Activated CD4-positive, alpha-beta memory T cell treated with anti-CD3 and anti-CD28 coated beads for 36 hours (primary cell): Measurements from ENCODE around the gene TM9SF3. TPM values are rescaled to one million over a fixed set of nuclear protein-coding genes. Genes with fewer than 3 reads are reported as not detected.

ENCODE experiments used
- CTCF ChIA-PET: fragments of 350-600 bp; sonication (Branson Sonifier 250); formaldehyde crosslinking; loops from one replicate; lab custom pipeline; 2021; ENCODE audit warnings: antibody characterized with exemption, inconsistent platforms; lab: Charles Lee
- POLR2A ChIA-PET: fragments of 350-600 bp; sonication (Branson Sonifier 250); formaldehyde crosslinking; loops from one replicate; lab custom pipeline; 2021; ENCODE audit warnings: antibody characterized with exemption; lab: Charles Lee
- DNase-seq: peaks from one replicate; pipeline ENCODE4 v3.0.0-alpha.2; 2020
- H3K27ac Mint-ChIP-seq: one replicate; pipeline ENCODE4 v1.8.0; 2021; ENCODE audit warnings: mixed read lengths
- H3K27me3 Mint-ChIP-seq: one replicate; pipeline ENCODE4 v1.8.0; 2021; ENCODE audit warnings: mixed read lengths
- H3K36me3 Mint-ChIP-seq: one replicate; pipeline ENCODE4 v1.8.0; 2021; ENCODE audit warnings: mixed read lengths
- H3K4me1 Mint-ChIP-seq: one replicate; pipeline ENCODE4 v1.8.0; 2021; ENCODE audit warnings: low read depth, mixed read lengths
- H3K4me3 Mint-ChIP-seq: one replicate; pipeline ENCODE4 v1.8.0; 2021; ENCODE audit warnings: mild to moderate bottlenecking, mixed read lengths
- H3K9me3 Mint-ChIP-seq: one replicate; pipeline ENCODE4 v1.8.0; 2021; ENCODE audit warnings: mixed read lengths
- intact Hi-C: fragments of 100-400 bp; cut with micrococcal nuclease; formaldehyde crosslinking; loops from one replicate; pipeline ENCODE4 v1.15.1; 2023
- total RNA-seq, 2 experiments: library from RNA; stranded (reverse); gene quantifications; one replicate each; pipeline ENCODE4 v1.2.3, GENCODE V29; 2021

Gene TM9SF3
- total RNA-seq, 2 experiments from 2014 or later, result 75.6 to 79.7 TPM

DNA sequence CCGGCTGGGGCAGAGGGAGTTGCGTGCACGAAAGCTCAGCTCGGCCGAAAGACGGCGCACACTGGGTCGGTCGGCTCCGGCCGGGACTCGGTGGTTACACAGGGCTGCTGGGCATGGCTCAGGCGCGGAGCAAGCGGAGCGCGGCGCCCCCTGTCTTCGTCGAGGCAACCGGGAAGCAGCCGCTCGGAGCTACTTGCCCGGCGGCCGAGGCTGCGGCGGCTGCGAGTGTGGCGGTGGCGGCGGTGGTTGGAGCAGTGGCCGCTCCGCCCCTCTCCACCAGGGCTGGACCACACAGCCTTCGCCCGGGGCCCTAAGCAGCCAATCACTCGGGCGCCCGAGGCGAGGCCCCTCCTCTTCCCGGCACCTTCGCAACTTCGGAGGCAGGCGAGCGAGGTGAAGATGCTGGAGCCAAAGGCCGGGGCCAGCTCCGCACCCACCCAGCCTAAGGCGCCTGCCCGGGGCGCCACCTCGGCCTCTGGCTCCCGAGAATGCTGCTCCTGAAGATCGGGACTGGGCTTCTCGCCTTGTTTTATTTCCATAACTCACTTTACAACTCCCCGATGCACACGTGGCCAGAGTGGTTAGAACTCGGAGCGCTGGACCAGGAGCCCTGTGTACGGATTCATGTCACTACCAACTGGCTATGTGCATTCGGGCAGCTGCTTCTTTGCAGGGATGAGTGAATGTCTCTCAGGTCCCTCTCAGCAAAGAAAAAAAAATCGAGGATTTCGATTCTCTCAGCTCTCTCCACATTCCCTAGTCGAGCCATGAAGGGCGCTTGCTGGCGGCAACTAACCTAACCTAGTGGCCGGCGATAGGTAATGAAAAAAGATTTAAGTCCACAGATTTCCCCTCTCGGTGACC lies 72.9 kb downstream of the TM9SF3 start, which contains the start of gene TLL2:
TSS of gene TLL2 (minus strand) at position 229 of the 864 bp plus-strand sequence. CDS start 241 bp downstream, outside the sequence.
- Mint-ChIP-seq H3K4me1 (peaks cover 20% of the 10 kb centered on the region), H3K27me3 (peaks cover 25% of the 10 kb centered on the region), H3K9me3 (no peaks in the 10 kb centered on the region), H3K4me3 (peak within 1 kb of the TSS; percentile 57), H3K27ac (no peak within 1 kb of the TSS), H3K36me3 (no peaks in the 10 kb centered on the region)
- ChIA-PET CTCF (interaction anchor here (0.6 to 2.6 kb wide), 19 partner anchors 9 to 417 kb away, joined by 3 to 18 read pairs (median 4); no protein-coding TSS in a partner anchor), POLR2A (no interaction called here)
- peak; percentile 77 for DNase-seq
- intact Hi-C loops, result loop anchor here (2.0 to 5.0 kb wide), 2 partner anchors 75 to 208 kb away; partner anchors contain the start of gene PIK3AP1

DNA sequence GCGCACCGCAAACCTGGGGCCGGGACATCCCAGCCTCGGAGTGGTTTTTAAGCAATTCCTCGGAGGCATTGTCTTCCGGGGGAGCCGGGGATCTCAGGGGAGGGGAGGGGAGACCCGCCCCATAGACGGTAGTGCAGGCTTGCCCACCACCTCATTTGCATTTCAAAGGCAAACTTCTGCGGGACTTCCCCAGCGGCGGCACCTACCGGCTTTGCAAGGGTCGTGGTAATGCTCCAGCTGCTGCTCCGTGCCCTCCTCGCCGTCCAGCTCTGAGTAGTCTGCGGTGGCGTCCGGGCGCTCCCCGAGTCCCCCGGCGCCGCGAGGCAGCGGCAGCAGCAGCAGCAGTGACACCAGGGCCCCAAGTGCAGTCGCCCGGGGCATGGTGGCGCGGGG lies 73.5 kb downstream of the TM9SF3 start:
- Mint-ChIP-seq H3K27ac (no peak overlapping the region), H3K36me3 (no peaks in the 10 kb centered on the region), H3K4me3 (peak overlapping the region; percentile 55), H3K4me1 (peaks cover 20% of the 10 kb centered on the region), H3K27me3 (peaks cover 25% of the 10 kb centered on the region), H3K9me3 (no peaks in the 10 kb centered on the region)
- intact Hi-C loops, result loop anchor here (5.0 kb wide), 1 partner anchor 209 kb away; the partner anchor contains the start of gene PIK3AP1
- peak; percentile 56 for DNase-seq
- ChIA-PET POLR2A (interaction anchor here (0.5 kb wide), 1 partner anchor 53 kb away, joined by 5 read pairs; no protein-coding TSS in a partner anchor), CTCF (interaction anchor here (0.9 to 2.6 kb wide), 12 partner anchors 9 to 143 kb away, joined by 3 to 18 read pairs (median 4); no protein-coding TSS in a partner anchor)

DNA sequence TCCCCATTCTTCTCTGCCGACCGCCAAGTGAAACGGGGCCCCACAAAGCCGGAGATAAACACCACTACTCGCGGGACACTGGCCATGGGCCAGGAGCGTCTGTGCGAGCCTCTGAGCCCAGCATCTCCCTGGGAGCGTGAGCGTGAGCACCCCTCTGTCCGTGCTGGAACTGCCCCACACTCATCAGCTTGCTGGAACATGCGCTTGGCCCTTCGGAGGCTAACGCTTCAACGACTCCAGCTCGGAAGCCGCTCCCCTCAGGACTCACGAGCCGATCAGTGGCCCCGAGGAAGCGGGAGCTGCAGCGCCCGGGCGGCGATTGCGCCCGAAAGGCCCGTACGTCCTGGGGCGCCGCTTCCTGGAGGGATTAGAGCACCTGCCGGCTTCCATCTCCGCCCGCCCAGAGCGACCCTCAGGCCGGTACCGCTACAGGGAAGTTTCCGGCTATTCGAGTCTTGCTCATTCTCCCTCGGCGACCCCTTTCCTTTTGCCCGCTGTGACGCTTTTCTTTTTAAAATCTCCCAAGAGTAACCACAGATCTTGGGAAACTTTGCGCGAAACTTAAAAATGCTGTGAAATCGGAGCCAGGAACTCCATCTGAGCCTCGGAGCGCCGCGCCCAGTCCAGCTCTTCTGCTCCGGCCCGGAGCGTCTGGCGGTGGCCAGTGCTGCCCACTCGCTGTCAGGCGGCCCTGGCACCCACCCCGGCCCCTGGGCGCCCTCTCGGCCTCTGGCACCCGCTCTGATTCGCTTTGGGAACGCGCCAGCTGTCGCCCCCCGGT lies 74.1 kb downstream of the TM9SF3 start:
- Mint-ChIP-seq H3K4me3 (peak overlapping the region; percentile 57), H3K27ac (no peak overlapping the region), H3K27me3 (peaks cover 25% of the 10 kb centered on the region), H3K4me1 (peaks cover 20% of the 10 kb centered on the region), H3K9me3 (no peaks in the 10 kb centered on the region), H3K36me3 (no peaks in the 10 kb centered on the region)
- ChIA-PET POLR2A (interaction anchor here (0.5 kb wide), 1 partner anchor 54 kb away, joined by 5 read pairs; no protein-coding TSS in a partner anchor), CTCF (interaction anchor here (0.9 to 2.6 kb wide), 8 partner anchors 10 to 139 kb away, joined by 3 to 18 read pairs (median 6); no protein-coding TSS in a partner anchor)
- DNase-seq, result no peak
- intact Hi-C loops, result loop anchor here (5.0 kb wide), 1 partner anchor 210 kb away; the partner anchor contains the start of gene PIK3AP1

DNA sequence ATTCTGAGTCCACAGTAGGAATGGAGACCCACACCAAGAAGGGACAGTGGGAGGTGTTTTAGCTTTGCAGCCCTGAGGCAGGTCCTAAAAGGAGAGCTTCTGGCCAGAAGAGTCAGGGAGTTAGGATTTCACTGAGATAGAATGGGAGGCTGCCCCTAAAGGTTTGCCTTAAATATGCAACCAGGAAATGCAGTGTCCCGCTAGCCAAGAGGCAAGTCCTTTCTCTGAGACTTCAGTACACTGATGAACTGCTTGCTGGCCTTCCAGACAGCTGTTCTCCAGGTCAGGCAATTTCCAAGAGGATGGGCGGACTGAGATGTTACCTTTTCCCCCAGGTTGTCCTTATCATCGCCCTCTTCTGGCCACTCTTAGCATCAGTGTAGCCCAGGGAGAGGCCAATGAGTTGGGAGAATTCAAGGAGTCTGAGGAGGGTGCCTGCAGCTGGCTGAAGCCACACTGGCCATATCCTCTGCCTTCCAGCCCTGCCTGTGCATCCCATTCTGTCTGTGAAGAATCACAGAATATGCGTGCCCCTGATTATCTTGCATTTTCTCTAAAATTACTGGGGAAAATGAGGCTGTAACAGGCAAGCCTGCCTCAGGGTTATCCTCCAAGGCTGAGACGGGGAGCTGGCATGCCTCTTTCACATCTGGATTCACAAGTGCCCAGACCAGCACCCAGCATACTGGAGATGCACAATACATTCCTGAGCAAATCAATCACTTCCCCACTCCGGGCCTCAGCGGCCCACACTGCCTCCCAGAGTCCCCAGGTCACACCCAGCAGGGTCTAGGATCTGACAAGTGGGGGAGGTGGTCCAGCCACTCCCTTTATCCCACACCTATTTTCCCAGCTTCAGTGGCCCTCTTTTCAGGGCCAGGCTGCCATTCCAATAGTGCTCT lies 75.5 kb downstream of the TM9SF3 start:
- Mint-ChIP-seq H3K27me3 (peaks cover 25% of the 10 kb centered on the region), H3K9me3 (no peaks in the 10 kb centered on the region), H3K4me1 (peaks cover 20% of the 10 kb centered on the region), H3K36me3 (no peaks in the 10 kb centered on the region), H3K27ac (no peak overlapping the region), H3K4me3 (no peak overlapping the region)
- intact Hi-C loops, result loop anchor here (1.0 to 5.0 kb wide), 3 partner anchors 115 to 211 kb away; partner anchors contain the start of gene PIK3AP1
- CTCF ChIA-PET, result interaction anchor here (1.0 to 3.0 kb wide), 10 partner anchors 13 to 699 kb away, joined by 3 to 21 read pairs (median 6); no protein-coding TSS in a partner anchor
- POLR2A ChIA-PET, result no interaction called here
- peak; percentile 40 for DNase-seq

DNA sequence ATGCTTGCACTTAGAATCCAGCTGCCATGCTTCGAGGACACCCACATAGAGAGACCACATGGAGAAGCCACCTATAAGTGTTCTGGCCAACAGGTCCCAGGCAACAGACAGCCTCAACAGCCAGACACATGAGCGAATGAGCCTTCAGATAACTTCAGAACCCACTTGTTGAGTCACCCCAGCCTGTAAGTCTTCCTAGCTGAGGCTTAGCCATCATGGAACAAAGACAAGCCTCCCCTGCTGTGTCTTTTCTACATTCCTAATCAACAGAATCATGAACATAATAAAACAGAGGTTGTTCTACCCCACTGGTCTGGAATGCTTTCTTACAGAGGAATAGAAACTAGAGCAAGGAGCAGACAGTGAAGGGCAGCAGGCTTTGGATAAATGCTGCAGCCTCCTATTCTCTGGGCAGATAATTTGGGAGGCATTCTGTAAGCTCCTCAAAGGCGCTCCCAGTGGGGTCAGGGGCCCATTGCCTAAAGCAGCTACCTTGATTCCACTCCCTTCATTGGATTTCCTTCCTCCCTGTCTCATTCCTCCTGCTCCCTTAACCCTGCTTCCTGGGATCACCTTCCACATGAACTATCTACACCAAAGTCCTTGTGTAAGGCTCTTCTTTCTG lies 77.7 kb downstream of the TM9SF3 start:
- Mint-ChIP-seq H3K27me3 (peaks cover 15% of the 10 kb centered on the region), H3K36me3 (no peaks in the 10 kb centered on the region), H3K27ac (no peak overlapping the region), H3K9me3 (no peaks in the 10 kb centered on the region), H3K4me1 (peaks cover 10% of the 10 kb centered on the region), H3K4me3 (no peak overlapping the region)
- intact Hi-C loops, result no loop called here
- DNase-seq, result no peak
- CTCF ChIA-PET, result interaction anchor here (1.9 to 3.0 kb wide), 5 partner anchors 19 to 137 kb away, joined by 5 to 21 read pairs (median 8); no protein-coding TSS in a partner anchor
- POLR2A ChIA-PET, result no interaction called here

DNA sequence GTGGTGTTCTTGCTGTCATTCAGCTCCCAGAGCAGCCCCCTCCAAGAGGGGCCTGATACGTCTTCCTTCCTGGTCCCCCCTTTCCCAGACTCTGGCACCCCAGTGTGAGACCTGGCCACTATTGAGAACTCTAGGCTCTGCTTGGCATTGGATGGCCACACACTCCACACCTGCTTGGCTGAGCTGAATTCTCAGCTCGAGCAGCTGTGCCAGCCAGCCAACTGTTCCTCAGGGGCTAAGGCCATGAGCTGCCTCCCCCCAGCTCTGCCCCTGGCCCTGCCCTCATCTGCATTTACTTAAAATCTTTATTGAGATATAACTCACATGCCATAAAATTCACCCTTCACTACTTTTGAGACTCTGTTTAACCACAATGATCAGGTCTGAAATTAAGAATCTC lies 79.8 kb downstream of the TM9SF3 start:
- peaks cover 1% of the 10 kb centered on the region for H3K4me1 Mint-ChIP-seq
- DNase-seq, result no peak
- no peaks in the 10 kb centered on the region for H3K36me3 Mint-ChIP-seq
- no peak overlapping the region for H3K4me3 Mint-ChIP-seq
- ChIA-PET POLR2A (no interaction called here), CTCF (no interaction called here)
- H3K9me3 Mint-ChIP-seq, result no peaks in the 10 kb centered on the region
- H3K27me3 Mint-ChIP-seq, result peaks cover 10% of the 10 kb centered on the region
- H3K27ac Mint-ChIP-seq, result no peak overlapping the region
- intact Hi-C loops, result no loop called here

DNA sequence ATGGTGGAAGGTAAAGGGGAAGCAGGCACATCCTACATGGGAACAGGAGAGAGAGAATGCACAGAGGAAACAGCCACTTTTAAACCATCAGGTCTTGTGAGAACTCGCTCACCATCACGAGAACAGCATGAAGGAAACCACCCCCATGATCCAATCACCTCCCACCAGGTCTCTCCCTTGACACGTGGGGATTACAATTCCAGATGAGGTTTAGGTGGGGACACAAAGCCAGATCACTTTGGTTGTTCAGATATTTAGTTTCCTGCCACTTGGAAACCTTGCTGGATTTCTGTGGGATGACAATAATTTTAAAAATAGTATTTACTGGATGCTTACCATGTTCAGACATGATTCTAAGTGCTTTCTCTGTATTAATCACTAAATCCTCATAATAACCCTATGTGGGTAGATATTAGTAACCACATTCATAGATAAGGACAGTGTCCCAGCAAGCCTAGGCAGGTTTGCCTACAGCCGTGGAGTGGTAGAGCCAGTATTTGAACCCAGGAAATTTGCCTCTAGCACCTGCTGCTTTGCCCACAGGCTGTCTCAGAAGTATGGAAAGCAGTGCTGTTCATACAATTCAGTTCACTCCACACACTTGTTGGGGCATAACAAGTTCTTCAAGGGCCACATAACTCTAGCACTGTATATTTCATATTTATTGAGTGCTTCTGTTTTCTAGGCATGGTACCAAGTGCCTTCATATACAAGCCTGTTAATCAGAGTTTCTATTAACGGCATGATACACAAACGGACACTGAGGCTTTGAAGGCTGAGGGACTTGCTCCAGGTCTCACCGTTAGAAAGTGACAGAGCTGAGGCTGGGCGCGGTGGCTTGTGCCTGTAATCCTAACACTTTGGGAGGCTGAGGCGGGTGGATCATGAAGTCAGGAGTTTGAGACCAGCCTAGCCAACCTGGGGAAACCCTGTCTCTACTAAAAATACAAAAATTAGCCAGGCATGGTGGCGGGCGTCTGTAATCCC lies 81.4 kb downstream of the TM9SF3 start:
- peaks cover 8% of the 10 kb centered on the region for H3K27me3 Mint-ChIP-seq
- CTCF ChIA-PET, result interaction anchor here (0.8 kb wide), 1 partner anchor 110 kb away, joined by 3 read pairs; no protein-coding TSS in a partner anchor
- no peak overlapping the region for H3K4me3 Mint-ChIP-seq
- intact Hi-C loops, result no loop called here
- no peaks in the 10 kb centered on the region for H3K9me3 Mint-ChIP-seq
- no peak overlapping the region for H3K27ac Mint-ChIP-seq
- H3K4me1 Mint-ChIP-seq, result no peaks in the 10 kb centered on the region
- no peak for DNase-seq
- POLR2A ChIA-PET, result no interaction called here
- no peaks in the 10 kb centered on the region for H3K36me3 Mint-ChIP-seq

DNA sequence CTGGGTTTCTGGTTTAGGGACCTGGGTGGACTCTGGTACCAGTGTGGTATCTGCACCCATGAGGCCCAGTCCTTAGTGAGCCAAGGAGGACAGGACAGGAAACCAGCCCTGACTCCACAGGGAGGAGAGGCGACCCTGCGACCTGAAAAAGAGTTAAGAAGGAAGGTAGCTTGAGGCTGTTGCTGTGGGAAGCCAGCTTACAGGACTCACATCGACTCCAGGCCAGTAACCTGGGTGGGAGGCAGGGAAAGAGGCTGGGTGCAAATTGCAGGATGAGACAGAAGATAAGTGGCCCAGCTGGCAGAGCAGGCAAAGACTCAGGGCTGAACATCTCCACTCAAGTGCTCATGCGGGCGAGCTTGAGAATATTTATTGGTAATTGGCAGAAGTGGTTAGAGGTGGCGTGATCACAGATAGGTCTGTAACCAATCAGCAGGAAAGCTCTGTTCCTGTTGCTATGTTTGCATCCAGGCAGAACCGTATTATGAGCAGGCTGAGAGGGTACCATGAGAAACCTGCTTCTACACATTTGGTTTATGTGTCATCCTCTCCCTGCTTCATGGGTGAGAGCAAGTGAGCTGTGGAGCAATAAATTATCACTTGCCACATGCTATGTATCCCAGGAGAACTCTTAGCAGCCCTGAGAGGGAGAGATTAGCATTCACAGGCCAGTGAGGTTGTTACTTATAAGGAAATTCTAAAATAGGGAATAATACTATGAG lies 84.1 kb downstream of the TM9SF3 start:
- Mint-ChIP-seq H3K36me3 (no peaks in the 10 kb centered on the region), H3K4me1 (no peaks in the 10 kb centered on the region), H3K4me3 (no peak overlapping the region), H3K27ac (no peak overlapping the region), H3K27me3 (peaks cover 8% of the 10 kb centered on the region), H3K9me3 (no peaks in the 10 kb centered on the region)
- ChIA-PET CTCF (interaction anchor here (1.4 kb wide), 1 partner anchor 11 kb away, joined by 4 read pairs; the partner anchor contains the start of gene TLL2), POLR2A (no interaction called here)
- no peak for DNase-seq
- intact Hi-C loops, result no loop called here

DNA sequence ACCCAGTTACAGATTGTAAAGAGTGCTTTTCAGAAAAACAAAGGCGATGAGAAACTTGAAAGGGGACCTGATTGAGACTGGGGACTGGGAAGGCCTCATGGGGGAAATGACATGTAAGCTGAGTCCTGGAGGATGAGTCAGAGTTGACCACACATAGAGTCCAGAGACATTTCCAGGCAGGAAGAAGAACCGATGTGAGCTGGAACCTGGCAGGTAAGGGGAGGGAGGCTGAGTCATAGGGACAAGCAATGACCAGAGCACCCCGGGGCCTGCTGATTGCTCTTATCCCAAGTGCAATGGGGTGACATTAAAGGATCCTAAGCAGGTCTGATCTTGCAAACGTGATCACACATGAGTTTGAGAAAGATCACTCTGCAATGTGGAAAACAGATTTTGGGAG lies 84.8 kb downstream of the TM9SF3 start:
- ChIA-PET CTCF (interaction anchor here (1.4 kb wide), 1 partner anchor 12 kb away, joined by 4 read pairs; the partner anchor contains the start of gene TLL2), POLR2A (no interaction called here)
- intact Hi-C loops, result no loop called here

More for the DNA sequence above, 84.8 kb downstream of the TM9SF3 start:
- no peak for DNase-seq
- H3K27me3 Mint-ChIP-seq, result peaks cover 9% of the 10 kb centered on the region
- no peak overlapping the region for H3K27ac Mint-ChIP-seq
- no peaks in the 10 kb centered on the region for H3K4me1 Mint-ChIP-seq
- H3K36me3 Mint-ChIP-seq, result no peaks in the 10 kb centered on the region
- H3K9me3 Mint-ChIP-seq, result no peaks in the 10 kb centered on the region
- H3K4me3 Mint-ChIP-seq, result no peak overlapping the region
